Prostate gland (tissue), 2 donors: Measurements from ENCODE around the gene PAFAH2. TPM values are rescaled to one million over a fixed set of nuclear protein-coding genes. Genes with fewer than 3 reads are reported as not detected.

Experiments used
- DNase-seq: peaks from one replicate; pipeline ENCODE4 v3.0.0-alpha.2; 2019; ENCODE audit warnings: low spot score
- H3K27ac ChIP-seq, 2 donors: fragments of 200-600 bp; sonication (generic); 2 replicates each; pipeline ENCODE4 v1.5.1; 2017 to 2019
- H3K27me3 ChIP-seq: fragments of 200-600 bp; sonication (generic); replicated peaks from 2 replicates; pipeline ENCODE4 v1.5.1; 2019; ENCODE audit not compliant: insufficient read depth
- H3K36me3 ChIP-seq, 2 donors: fragments of 200-600 bp; sonication (generic); 1 replicate in 1 of 2; 2 replicates in 1 of 2; pipeline versions ENCODE4 v1.5.1 to v1.8.1; 2017 to 2019
- H3K4me1 ChIP-seq: fragments of 200-600 bp; sonication (generic); replicated peaks from 2 replicates; pipeline ENCODE4 v1.5.1; 2019
- H3K4me3 ChIP-seq, 2 donors: fragments of 200-600 bp; sonication (generic); 2 replicates each; pipeline ENCODE4 v1.5.1; 2017 to 2019
- H3K9me3 ChIP-seq: fragments of 200-600 bp; sonication (generic); 2 replicates; pipeline ENCODE4 v1.5.1; 2017
- CTCF ChIP-seq, 4 experiments: fragments of 200-600 bp in 2 of 4; fragments of 450-650 bp in 2 of 4; sonication (generic) in 2 of 4; IDR thresholded peaks; 1 replicate in 3 of 4; 2 replicates in 1 of 4; pipeline ENCODE4 v1.5.1; 2016 to 2019; ENCODE audit warnings: antibody characterized with exemption in 4 of 4, mild to moderate bottlenecking in 2 of 4, moderate library complexity in 2 of 4
- POLR2A ChIP-seq: fragments of 450-650 bp; IDR thresholded peaks from one replicate; pipeline ENCODE4 v1.6.1; 2016; ENCODE audit warnings: antibody characterized with exemption, mild to moderate bottlenecking
- POLR2AphosphoS5 ChIP-seq: sonication (generic); formaldehyde crosslinking; IDR thresholded peaks from one replicate; pipeline ENCODE4 v1.6.1; 2017; ENCODE audit warnings: antibody characterized with exemption
- WGBS: methylation state at CpG from one replicate; pipeline ENCODE4 v1.1.5; 2018; 5-methylcytosine and 5-hydroxymethylcytosine counted together
- intact Hi-C: fragments of 100-400 bp; cut with DNase I; formaldehyde crosslinking; loops from one replicate; pipeline ENCODE4 v1.14.2; 2022
- total RNA-seq, 2 donors: library from RNA; depleted of rRNA; stranded (reverse); fragments of >200 nt; gene quantifications; one replicate each; pipeline ENCODE4 v1.1.0, GENCODE V29; 2016

Gene PAFAH2
- total RNA-seq, 2 donors from 2014 or later: 17.4 to 18.7 TPM

- 90% methylated on average over 5 of the region's 5 CpGs for WGBS
- Histone ChIP-seq H3K27me3 (no peaks in the 10 kb centered on the region), H3K4me1 (no peaks in the 10 kb centered on the region), H3K27ac (no peak overlapping the region), H3K4me3 (no peak overlapping the region), H3K9me3 (no peaks in the 10 kb centered on the region), H3K36me3 (no peaks in the 10 kb centered on the region)
- intact Hi-C loops: no loop called here
- DNase-seq: no peak
- TF ChIP-seq POLR2A (no peak), CTCF (IDR thresholded peaks at IDR 0.05) (no peak), POLR2AphosphoS5 (no peak)
These were observed 70.2 kb downstream of the PAFAH2 start for GRCh38 chr1:25927521-25928265.

DNA sequence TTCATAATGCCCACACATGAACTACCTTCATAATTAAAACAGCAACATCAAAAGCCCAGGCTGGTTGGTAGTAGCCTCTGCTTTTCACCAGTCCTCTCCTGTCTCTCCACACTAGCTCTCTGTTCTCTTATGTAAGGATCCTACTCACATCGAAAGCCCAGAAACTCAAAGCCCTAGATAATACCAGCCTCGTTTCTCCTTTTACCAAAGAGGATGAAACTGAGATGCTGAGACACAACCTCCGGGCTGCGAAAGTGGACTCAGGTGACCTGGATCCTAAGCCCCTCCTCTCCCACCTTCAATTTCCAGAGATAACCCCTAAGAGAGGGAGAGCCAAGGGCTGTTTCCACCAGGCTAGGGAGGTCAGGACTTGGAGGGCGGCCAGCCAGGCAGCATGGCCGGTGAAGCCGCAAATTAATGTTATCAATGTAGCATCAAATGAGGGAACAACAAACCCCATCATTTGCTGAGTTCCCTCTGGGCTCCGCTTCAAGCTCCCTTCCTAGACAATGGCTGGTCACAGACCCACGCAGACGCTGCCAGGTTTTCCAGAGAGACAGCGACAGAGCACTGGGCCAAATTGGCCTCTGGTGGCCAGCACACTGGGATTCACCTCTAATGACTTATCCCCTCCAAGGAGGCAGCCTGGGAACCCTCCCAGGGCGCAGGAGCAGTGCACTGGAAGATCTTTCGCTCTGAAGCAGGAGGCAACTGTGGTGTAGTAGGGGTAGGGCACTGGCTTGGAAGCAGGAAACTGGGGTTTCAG is 70.9 kb downstream of the PAFAH2 start:
- WGBS: 65% methylated on average over 13 of the region's 13 CpGs
- Histone ChIP-seq H3K9me3 (no peaks in the 10 kb centered on the region), H3K4me1 (no peaks in the 10 kb centered on the region), H3K27ac (no peak overlapping the region), H3K36me3 (no peaks in the 10 kb centered on the region), H3K4me3 (no peak overlapping the region), H3K27me3 (no peaks in the 10 kb centered on the region)
- intact Hi-C loops: no loop called here
- TF ChIP-seq POLR2AphosphoS5 (no peak), POLR2A (no peak), CTCF (IDR thresholded peaks at IDR 0.05) (no peak)
- DNase-seq: no peak

DNA sequence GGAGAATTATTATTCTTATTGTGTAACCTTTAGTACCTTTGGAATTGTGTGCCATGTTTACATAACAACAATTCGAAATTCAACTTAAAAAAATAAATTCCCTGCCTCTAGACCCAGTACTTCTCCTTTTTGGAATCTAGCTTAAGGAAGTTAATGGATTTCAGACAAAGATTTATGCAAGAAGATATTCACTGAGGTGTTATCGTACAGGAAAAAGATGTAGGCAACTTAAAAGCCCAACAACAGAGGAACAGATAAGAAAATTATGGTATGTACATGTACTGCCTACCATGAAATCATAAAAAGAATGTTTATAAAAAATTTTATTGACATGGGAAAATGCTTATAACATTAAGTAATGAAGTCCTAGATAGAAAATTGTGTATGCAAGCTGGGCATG is 73.4 kb downstream of the PAFAH2 start:
- TF ChIP-seq POLR2A: no peak
- TF ChIP-seq CTCF (IDR thresholded peaks at IDR 0.05): no peak
- no peak for TF ChIP-seq POLR2AphosphoS5
- no peaks in the 10 kb centered on the region for H3K9me3 ChIP-seq
- H3K4me1 ChIP-seq: no peaks in the 10 kb centered on the region
- intact Hi-C loops: no loop called here
- H3K4me3 ChIP-seq: no peak overlapping the region
- H3K36me3 ChIP-seq: no peaks in the 10 kb centered on the region
- H3K27ac ChIP-seq: no peak overlapping the region
- H3K27me3 ChIP-seq: no peaks in the 10 kb centered on the region
- WGBS: 58% methylated on average over 2 of the region's 2 CpGs
- no peak for DNase-seq

DNA sequence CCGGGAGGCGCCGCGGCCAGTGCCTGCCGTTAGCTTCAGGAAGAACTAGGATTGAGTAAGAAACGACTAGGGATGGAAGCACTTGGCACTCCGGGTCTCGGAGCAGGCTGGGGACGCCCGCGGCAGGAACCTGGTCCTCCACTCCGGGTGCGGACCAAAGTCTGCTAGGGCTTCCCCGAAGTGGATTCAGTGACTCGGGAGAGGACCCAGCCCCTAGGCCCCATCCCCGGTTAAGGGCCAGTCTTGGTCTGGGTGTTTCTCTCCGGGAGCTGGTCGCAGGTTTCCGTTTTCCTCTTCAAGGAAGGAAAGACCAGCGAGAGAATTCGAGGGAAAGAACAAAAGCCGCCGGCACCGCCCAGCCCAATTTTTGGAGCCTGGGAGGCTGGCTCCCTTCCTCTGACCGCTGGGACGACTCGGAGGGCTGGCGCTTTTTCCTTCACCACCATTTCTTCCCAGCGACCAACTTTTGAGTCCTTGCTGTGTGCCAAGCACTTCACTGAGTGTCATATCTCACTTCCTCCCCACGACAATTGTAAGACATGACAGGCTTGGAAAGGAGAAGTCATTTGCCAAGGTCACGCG is 74.8 kb downstream of the PAFAH2 start:
- no peak for TF ChIP-seq POLR2A
- TF ChIP-seq POLR2AphosphoS5: no peak
- TF ChIP-seq CTCF (IDR thresholded peaks at IDR 0.05): no peak
- H3K4me1 ChIP-seq: no peaks in the 10 kb centered on the region
- intact Hi-C loops: no loop called here
- H3K4me3 ChIP-seq: peak overlapping the region; percentile 31 to 48
- peak overlapping the region; percentile 25 to 36 for H3K27ac ChIP-seq
- no peaks in the 10 kb centered on the region for H3K27me3 ChIP-seq
- no peaks in the 10 kb centered on the region for H3K9me3 ChIP-seq
- H3K36me3 ChIP-seq: no peaks in the 10 kb centered on the region
- 2% methylated on average over 32 of the region's 32 CpGs for WGBS
- DNase-seq: peak; percentile 5
